HCT116 (cell line): ENCODE measurements around the gene BAIAP2L2.

Experiments
- EGR1 ChIP-seq: IDR thresholded peaks from 2 replicates; pipeline ENCODE4 v1.6.1; 2012; ENCODE audit warnings: low read depth
- EZH2 ChIP-seq: fragments of 200-600 bp; sonication (generic); IDR thresholded peaks from 2 replicates; pipeline ENCODE4 v1.6.1; 2017; ENCODE audit warnings: antibody characterized with exemption, mixed run types
- EZH2phosphoT487 ChIP-seq: fragments of 200-600 bp; IDR thresholded peaks from 2 replicates; pipeline ENCODE4 v1.6.1; 2018; ENCODE audit warnings: antibody characterized with exemption, borderline replicate concordance
- POLR2AphosphoS5 ChIP-seq: IDR thresholded peaks from 2 replicates; pipeline ENCODE4 v1.6.1; 2011; ENCODE audit warnings: mild to moderate bottlenecking, low read depth, low read length, moderate library complexity
- RAD21 ChIP-seq: IDR thresholded peaks from 2 replicates; pipeline ENCODE4 v1.6.1; 2012; ENCODE audit warnings: low read depth, mild to moderate bottlenecking
- SP1 ChIP-seq: IDR thresholded peaks from 2 replicates; pipeline ENCODE4 v1.6.1; 2012; ENCODE audit warnings: low read depth
- ZNF274 ChIP-seq: fragments of 200-500 bp; sonication (Bioruptor generic); IDR thresholded peaks from 2 replicates; pipeline ENCODE4 v1.6.1; 2014; ENCODE audit warnings: mild to moderate bottlenecking, low read depth, low read length, inconsistent platforms
- TF ChIP-seq, protein P1 (sequence below): IDR thresholded peaks from 2 replicates; pipeline ENCODE4 v1.6.1; 2012
- TF ChIP-seq, protein P2 (sequence below), 3 experiments: fragments of 200-600 bp in 1 of 3; sonication (generic) in 1 of 3; IDR thresholded peaks in 2 of 3; conservative IDR thresholded peaks in 1 of 3; 2 replicates each; pipeline ENCODE4 v1.5.1; 2012 to 2017; ENCODE audit warnings: low read depth in 2 of 3, low read length in 2 of 3, antibody characterized with exemption in 1 of 3, borderline replicate concordance in 1 of 3, control low read depth in 1 of 3, mild to moderate bottlenecking in 1 of 3, mixed read lengths in 1 of 3, mixed run types in 1 of 3, moderate library complexity in 1 of 3; ENCODE audit not compliant: insufficient read depth in 1 of 3
- TF ChIP-seq, protein P3 (sequence below): IDR thresholded peaks from 2 replicates; pipeline ENCODE4 v1.6.1; 2012

DNA sequence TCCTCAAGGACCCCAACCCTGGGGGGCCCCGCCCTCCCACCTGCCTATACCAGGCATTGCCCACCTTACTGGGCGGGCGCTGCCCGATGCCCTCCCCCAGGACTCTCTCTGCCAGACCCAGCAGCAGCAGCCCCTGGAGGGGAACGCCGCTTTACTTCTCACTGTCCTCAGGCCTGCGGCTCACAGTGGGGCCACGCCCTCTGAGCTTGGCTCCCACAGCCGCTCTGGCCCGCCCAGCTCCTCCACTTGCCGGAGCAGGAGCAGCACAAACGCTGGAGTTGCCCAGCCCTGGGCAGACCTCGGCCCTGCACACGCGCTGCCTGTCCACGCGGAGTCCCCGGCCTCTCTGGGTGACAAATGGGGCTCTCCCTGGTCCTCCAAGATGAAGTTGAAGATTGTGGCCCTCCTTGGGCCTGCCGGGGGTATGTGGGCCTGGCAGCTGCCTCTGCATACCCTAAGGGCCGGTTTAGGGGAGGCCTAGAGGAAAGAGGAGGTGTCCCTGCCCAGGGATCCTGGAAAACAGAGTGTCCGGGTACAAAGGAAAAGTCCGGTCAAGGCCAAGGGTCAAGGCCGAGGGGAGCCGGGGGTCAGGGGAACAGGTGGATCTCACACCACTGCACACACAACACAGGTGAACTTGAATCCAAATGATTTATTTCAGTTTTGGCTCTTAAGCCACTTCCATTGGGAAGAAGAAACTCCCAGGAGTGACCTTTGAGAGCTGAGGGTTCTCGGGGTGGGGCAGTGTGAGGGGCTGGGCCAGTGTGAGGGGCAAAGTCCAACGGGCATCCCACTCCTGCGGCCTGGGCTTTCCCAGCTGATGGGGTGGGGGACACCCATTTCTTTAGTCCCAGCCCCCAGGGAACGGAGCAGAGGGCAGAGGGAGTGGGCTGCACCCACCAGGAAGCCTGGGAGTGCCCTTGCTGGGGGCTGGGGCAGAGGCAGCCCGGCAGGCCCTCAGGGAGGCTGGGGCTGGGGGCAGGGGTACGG, 674 bp upstream of the BAIAP2L2 start:
- TF ChIP-seq ZNF274 (no peak), RAD21 (no peak), EGR1 (no peak), EZH2phosphoT487 (no peak), POLR2AphosphoS5 (no peak), SP1 (no peak), EZH2 (no peak)
- TF ChIP-seq, protein P1, sequence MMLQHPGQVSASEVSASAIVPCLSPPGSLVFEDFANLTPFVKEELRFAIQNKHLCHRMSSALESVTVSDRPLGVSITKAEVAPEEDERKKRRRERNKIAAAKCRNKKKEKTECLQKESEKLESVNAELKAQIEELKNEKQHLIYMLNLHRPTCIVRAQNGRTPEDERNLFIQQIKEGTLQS: no peak
- TF ChIP-seq, protein P2, sequence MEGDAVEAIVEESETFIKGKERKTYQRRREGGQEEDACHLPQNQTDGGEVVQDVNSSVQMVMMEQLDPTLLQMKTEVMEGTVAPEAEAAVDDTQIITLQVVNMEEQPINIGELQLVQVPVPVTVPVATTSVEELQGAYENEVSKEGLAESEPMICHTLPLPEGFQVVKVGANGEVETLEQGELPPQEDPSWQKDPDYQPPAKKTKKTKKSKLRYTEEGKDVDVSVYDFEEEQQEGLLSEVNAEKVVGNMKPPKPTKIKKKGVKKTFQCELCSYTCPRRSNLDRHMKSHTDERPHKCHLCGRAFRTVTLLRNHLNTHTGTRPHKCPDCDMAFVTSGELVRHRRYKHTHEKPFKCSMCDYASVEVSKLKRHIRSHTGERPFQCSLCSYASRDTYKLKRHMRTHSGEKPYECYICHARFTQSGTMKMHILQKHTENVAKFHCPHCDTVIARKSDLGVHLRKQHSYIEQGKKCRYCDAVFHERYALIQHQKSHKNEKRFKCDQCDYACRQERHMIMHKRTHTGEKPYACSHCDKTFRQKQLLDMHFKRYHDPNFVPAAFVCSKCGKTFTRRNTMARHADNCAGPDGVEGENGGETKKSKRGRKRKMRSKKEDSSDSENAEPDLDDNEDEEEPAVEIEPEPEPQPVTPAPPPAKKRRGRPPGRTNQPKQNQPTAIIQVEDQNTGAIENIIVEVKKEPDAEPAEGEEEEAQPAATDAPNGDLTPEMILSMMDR (IDR thresholded peaks at IDR 0.05 in 2 of 3, conservative IDR thresholded peaks at IDR 0.05 in 1 of 3; ENCODE audit: borderline replicate concordance in 1 of 3, insufficient read depth in 1 of 3, low read depth in 2 of 3, low read length in 2 of 3): no peak
- TF ChIP-seq, protein P3, sequence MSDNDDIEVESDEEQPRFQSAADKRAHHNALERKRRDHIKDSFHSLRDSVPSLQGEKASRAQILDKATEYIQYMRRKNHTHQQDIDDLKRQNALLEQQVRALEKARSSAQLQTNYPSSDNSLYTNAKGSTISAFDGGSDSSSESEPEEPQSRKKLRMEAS: no peak
